ENCODE measurements around the gene NET1. TPM values are rescaled to one million over a fixed set of nuclear protein-coding genes. Genes with fewer than 3 reads are reported as not detected.
A peak's percentile ranks its signal among the peaks of the same experiment; 100 is the strongest.

Gene NET1
- total RNA-seq, 1 donor from 2014 or later = 95.9 TPM

DNA sequence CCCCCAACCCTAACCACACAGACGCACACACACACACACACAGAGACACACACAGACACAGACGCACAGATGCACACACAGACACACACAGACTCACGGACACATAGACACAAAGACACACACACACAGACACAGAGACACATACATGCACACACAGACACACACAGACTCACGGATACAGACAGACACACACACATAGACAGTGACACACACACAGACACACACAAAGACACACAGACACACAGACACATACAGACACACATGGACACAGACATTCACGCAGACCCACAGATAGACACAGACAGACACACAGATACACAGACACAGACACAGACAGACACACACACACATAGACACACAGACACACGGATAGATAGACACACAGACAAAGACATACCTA, 84.9 kb downstream of the NET1 start:
- Histone ChIP-seq H3K4me1 (no peaks in the 10 kb centered on the region), H3K9me3 (peaks cover 0 to 3% of the 10 kb centered on the region in 2 donors), H3K36me3 (no peaks in the 10 kb centered on the region), H3K27me3 (no peaks in the 10 kb centered on the region), H3K27ac (no peak overlapping the region), H3K4me3 (no peak overlapping the region)
- no peak for DNase-seq (ENCODE audit: low spot score in 2 of 2)
- no peak for TF ChIP-seq CTCF (IDR thresholded peaks at IDR 0.05)
- intact Hi-C loops (cut with DNase I) = no loop called here

DNA sequence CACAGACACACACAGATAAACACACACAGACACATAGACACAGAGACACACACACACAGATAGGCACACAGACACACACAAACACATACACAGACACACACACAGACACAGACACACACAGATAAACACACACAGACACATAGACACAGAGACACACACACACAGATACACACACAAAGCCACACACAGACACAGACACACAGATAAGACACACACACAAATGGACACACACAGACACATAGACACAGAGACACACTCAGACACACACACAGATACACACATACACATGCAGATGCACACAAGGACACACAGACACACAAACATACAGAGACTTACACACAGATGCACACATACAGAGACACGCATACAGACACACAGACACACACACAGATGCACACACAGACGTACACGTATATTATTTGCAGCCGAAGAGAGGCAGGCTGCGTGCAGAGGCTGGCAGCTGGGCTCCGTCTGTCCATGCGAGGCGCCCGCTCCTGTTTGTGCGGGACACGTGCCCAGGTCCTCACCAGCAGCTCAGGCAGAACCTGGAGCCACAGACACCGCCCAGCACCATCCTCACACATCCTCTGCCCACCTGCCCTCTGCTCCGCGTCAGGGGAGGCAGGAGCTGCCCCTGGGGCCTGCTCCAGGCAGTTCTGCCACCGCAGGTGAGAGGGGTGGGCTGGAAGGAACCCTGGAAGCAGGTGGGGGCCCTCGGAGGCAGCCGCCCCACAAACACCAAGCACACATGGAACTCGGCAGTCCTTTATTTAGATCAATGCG, 85.8 kb downstream of the NET1 start:
- TF ChIP-seq CTCF (IDR thresholded peaks at IDR 0.05) = no peak
- Histone ChIP-seq H3K36me3 (no peaks in the 10 kb centered on the region), H3K4me1 (no peaks in the 10 kb centered on the region), H3K27ac (no peak overlapping the region), H3K27me3 (no peaks in the 10 kb centered on the region), H3K4me3 (no peak overlapping the region), H3K9me3 (no peaks in the 10 kb centered on the region)
- peak in 1 of 2 donors; percentile 31 for DNase-seq (ENCODE audit: low spot score in 2 of 2)
- intact Hi-C loops (cut with DNase I) = no loop called here

GRCh38 chr10:5498791-5499492, 86.6 kb downstream of the NET1 start:
- no peaks in the 10 kb centered on the region for H3K36me3 ChIP-seq
- peak in 1 of 2 donors; percentile 43 for DNase-seq (ENCODE audit: low spot score in 2 of 2)
- H3K27ac ChIP-seq = no peak overlapping the region
- no peak overlapping the region for H3K4me3 ChIP-seq
- intact Hi-C loops (cut with DNase I) = no loop called here
- H3K4me1 ChIP-seq = no peaks in the 10 kb centered on the region
- TF ChIP-seq CTCF (IDR thresholded peaks at IDR 0.05) = no peak
- H3K27me3 ChIP-seq = no peaks in the 10 kb centered on the region
- no peaks in the 10 kb centered on the region for H3K9me3 ChIP-seq

- H3K4me1 ChIP-seq = no peaks in the 10 kb centered on the region
- DNase-seq (ENCODE audit: low spot score in 2 of 2) = no peak
- H3K27ac ChIP-seq = no peak within 1 kb of the TSS
- no peaks in the 10 kb centered on the region for H3K9me3 ChIP-seq
- H3K36me3 ChIP-seq = no peaks in the 10 kb centered on the region
- intact Hi-C loops (cut with DNase I) = no loop called here
- no peak within 1 kb of the TSS for H3K4me3 ChIP-seq
- H3K27me3 ChIP-seq = no peaks in the 10 kb centered on the region
- TF ChIP-seq CTCF (IDR thresholded peaks at IDR 0.05) = no peak
Observed at GRCh38 chr10:5499493-5500140, 87.3 kb downstream of the NET1 start, which contains the start of gene CALML5. Gene CALML5, minus strand, starts transcription at chr10:5499570. Its CDS starts 132 bp downstream, at chr10:5499438.

- intact Hi-C loops (cut with DNase I) = no loop called here
- Histone ChIP-seq H3K4me3 (no peak overlapping the region), H3K4me1 (no peaks in the 10 kb centered on the region), H3K27ac (no peak overlapping the region), H3K9me3 (no peaks in the 10 kb centered on the region), H3K36me3 (no peaks in the 10 kb centered on the region), H3K27me3 (no peaks in the 10 kb centered on the region)
- TF ChIP-seq CTCF (IDR thresholded peaks at IDR 0.05) = no peak
- DNase-seq (ENCODE audit: low spot score in 2 of 2) = peak in 1 of 2 donors; percentile 45
Observed at GRCh38 chr10:5500162-5500670, 87.9 kb downstream of the NET1 start.
